Measurements from ENCODE around the gene PGS1.

The PGS1 gene

DNA sequence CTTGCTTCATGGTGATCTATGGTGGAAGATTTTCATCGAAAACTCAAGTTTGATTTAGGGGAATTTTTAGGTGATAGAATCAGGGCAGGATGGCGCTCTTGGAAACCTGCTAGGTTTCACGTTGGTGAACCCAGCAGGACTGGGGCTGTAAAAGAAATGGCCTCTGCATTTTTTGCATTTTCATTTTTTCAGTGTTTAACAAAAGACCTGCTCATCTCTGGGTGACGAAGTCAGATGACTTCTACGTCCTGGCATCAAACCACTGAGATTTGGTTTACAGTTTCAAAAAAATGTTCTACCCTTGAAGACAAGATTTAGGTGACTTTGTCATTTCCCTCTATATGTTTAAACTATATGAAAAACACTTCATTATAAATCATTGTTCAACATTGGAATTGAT, 1.9 kb downstream of the PGS1 start:
- H3K4me1 ChIP-seq: peaks cover 0 to 62% (median 39%) of the 10 kb centered on the region in 4 donors
- no peaks in the 10 kb centered on the region for H3K9me3 ChIP-seq
- no peak overlapping the region for H3K27ac ChIP-seq
- no peaks in the 10 kb centered on the region for H3K36me3 ChIP-seq
- no peaks in the 10 kb centered on the region for H3K27me3 ChIP-seq
- intact Hi-C loops (cut with DNase I; ENCODE audit: low total_unique reads): no loop called here
- no peak overlapping the region for H3K4me3 ChIP-seq
- TF ChIP-seq, protein P1, sequence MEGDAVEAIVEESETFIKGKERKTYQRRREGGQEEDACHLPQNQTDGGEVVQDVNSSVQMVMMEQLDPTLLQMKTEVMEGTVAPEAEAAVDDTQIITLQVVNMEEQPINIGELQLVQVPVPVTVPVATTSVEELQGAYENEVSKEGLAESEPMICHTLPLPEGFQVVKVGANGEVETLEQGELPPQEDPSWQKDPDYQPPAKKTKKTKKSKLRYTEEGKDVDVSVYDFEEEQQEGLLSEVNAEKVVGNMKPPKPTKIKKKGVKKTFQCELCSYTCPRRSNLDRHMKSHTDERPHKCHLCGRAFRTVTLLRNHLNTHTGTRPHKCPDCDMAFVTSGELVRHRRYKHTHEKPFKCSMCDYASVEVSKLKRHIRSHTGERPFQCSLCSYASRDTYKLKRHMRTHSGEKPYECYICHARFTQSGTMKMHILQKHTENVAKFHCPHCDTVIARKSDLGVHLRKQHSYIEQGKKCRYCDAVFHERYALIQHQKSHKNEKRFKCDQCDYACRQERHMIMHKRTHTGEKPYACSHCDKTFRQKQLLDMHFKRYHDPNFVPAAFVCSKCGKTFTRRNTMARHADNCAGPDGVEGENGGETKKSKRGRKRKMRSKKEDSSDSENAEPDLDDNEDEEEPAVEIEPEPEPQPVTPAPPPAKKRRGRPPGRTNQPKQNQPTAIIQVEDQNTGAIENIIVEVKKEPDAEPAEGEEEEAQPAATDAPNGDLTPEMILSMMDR (IDR thresholded peaks at IDR 0.05): no peak
- no peak for DNase-seq

DNA sequence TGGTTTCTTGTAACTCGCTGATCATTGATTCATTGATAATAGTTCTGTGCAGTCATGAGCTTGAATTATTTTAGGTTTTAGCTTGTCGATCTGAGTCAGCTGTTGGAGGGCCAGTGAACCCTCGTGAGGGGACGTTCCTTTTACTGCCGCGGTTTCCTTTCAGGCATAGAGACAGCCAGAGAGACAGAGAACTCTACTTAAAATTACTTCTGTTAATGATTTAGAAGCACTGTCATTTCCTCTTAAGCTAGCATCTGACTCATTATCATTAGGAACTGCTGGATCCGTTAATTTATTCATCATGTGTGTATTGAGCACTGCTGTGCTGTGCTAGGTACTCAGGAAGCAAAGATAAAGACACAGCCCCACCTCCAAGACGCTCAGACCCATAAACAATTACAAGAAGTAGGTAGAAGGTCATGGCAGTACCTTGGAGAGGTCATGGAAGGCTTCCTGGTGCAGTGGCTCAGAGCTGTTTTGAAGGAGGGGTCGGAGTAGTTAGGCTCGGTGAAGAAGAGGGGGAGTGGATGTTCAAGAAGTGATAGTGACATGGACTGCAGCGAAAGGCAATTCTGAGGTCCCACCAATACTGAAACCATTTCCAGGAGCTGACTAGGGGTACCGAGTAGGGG, 3.3 kb downstream of the PGS1 start:
- H3K27ac ChIP-seq: no peak overlapping the region
- no peaks in the 10 kb centered on the region for H3K27me3 ChIP-seq
- intact Hi-C loops (cut with DNase I; ENCODE audit: low total_unique reads): no loop called here
- H3K4me1 ChIP-seq: peaks cover 0 to 59% (median 37%) of the 10 kb centered on the region in 4 donors
- TF ChIP-seq, protein P1 (IDR thresholded peaks at IDR 0.05): no peak
- DNase-seq: no peak
- H3K36me3 ChIP-seq: no peaks in the 10 kb centered on the region
- no peaks in the 10 kb centered on the region for H3K9me3 ChIP-seq
- H3K4me3 ChIP-seq: no peak overlapping the region

DNA sequence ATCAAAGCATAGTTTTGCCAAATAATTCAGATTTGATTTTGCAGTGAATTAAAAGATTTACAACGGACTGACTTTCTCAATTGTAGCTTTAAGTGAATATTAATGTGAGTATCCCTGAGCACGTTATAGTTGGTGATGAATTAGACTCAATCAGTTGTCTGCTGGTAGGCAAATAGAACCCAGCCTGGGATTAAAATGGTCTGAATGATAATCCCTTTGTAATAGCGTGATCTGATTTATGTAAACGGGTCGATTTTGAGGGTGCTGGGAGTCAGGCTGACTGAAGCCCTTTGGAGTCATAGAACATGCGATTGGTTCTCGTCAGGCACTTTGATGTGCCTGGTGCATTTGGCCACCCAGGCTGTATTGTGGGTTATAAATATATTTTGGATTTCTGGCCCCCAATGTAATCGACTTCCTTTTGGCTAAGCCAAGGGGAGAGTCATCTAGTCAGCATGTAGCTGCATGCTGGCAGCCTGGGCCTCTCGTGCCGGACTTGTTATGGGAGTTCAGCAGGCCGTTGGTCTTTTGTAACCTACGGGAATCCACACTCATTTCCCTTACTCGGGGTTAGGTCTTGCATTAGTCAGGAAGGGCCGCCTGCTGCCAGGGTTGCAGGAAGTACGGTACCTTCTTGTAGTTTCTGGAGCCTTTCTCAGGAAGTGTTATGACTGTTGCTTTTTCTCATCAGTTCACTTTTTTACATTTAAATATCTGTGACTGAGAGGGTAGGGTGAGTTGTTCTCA, 5.4 kb downstream of the PGS1 start:
- DNase-seq: peak; percentile 90 to 94
- no peak overlapping the region for H3K4me3 ChIP-seq
- no peaks in the 10 kb centered on the region for H3K36me3 ChIP-seq
- no peaks in the 10 kb centered on the region for H3K27me3 ChIP-seq
- intact Hi-C loops (cut with DNase I; ENCODE audit: low total_unique reads): no loop called here
- peaks cover 0 to 74% (median 42%) of the 10 kb centered on the region in 4 donors for H3K4me1 ChIP-seq
- H3K27ac ChIP-seq: peak overlapping the region; percentile 57 to 60
- TF ChIP-seq, protein P1 (IDR thresholded peaks at IDR 0.05): no peak
- no peaks in the 10 kb centered on the region for H3K9me3 ChIP-seq

DNA sequence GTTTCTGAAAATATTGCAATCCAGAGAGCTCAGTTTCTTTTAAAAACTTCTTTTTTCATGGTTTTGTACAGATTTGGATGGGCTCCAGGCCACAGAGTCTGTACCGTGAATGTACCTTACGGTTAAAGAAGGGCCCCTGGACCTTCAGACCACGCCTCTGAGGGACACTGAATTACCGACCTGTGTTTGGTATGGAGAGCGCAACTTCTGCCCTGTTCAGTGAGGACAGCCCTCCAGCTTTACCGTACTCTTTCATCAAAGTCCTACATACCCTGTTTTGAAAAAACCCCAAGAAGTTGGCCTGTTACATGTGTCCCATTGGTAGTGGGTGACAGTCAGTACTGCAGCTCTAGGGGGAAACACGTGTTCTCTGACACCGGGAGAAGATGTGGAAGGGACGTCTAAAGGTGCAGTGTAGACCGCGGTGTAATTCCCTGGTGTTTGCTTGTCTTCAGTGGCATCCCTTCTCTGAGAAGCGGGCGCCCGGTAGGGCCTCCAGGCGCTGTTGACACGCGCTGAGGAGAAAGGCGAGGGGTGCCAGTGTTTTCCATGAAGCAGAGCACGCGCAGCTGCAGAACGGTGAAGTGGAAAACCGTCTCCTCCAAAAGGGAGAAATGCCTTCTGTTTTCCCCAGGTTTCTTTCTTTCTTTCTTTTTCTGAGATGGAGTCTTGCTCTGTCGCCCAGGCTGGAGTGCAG, 6.2 kb downstream of the PGS1 start:
- intact Hi-C loops (cut with DNase I; ENCODE audit: low total_unique reads): no loop called here
- DNase-seq: no peak

More for the DNA sequence above, 6.2 kb downstream of the PGS1 start:
- TF ChIP-seq, protein P1 (IDR thresholded peaks at IDR 0.05): no peak
- Histone ChIP-seq H3K27ac (peak overlapping the region; percentile 57 to 60), H3K36me3 (no peaks in the 10 kb centered on the region), H3K9me3 (no peaks in the 10 kb centered on the region), H3K4me3 (no peak overlapping the region), H3K4me1 (peaks cover 0 to 73% (median 36%) of the 10 kb centered on the region in 4 donors), H3K27me3 (no peaks in the 10 kb centered on the region)
